Common myeloid progenitor, CD34-positive (primary cell): ENCODE data around the gene SLC12A1.

Source experiments
- CTCF ChIA-PET: fragments of 350-600 bp; sonication (Branson Sonifier 250); formaldehyde crosslinking; loops from one replicate; lab custom pipeline; 2021; ENCODE audit warnings: antibody characterized with exemption; lab: Charles Lee
- POLR2A ChIA-PET: fragments of 350-600 bp; sonication (Branson Sonifier 250); formaldehyde crosslinking; loops from one replicate; lab custom pipeline; 2021; ENCODE audit warnings: antibody characterized with exemption; lab: Charles Lee
- DNase-seq, 3 donors: peaks; one replicate each; pipeline versions ENCODE4 v3.0.0 to v3.0.0-alpha.2; 2013
- H3K27ac ChIP-seq, 2 experiments: 1 replicate in 1 of 2; 2 replicates in 1 of 2; pipeline ENCODE4 v1.7.0; 2013; ENCODE audit warnings: inconsistent platforms in 2 of 2, low read length in 2 of 2, mild to moderate bottlenecking in 2 of 2, low read depth in 1 of 2, moderate library complexity in 1 of 2; ENCODE audit not compliant: severe bottlenecking in 2 of 2, insufficient read depth in 1 of 2, poor library complexity in 1 of 2
- H3K27me3 ChIP-seq, 5 experiments: replicated peaks in 2 of 5; 1 replicate in 3 of 5; 2 replicates in 2 of 5; pipeline versions ENCODE4 v1.6.1 to v1.7.0; 2013; ENCODE audit warnings: low read length in 4 of 5, mild to moderate bottlenecking in 2 of 5, moderate library complexity in 2 of 5, inconsistent platforms in 1 of 5; ENCODE audit not compliant: insufficient read depth in 5 of 5, control insufficient read depth in 4 of 5
- H3K36me3 ChIP-seq, 4 experiments: 1 replicate in 2 of 4; 2 replicates in 2 of 4; pipeline versions ENCODE4 v1.6.1 to v1.7.0; 2013; ENCODE audit warnings: low read length in 3 of 4, control low read depth in 1 of 4, mild to moderate bottlenecking in 1 of 4; ENCODE audit not compliant: control insufficient read depth in 4 of 4, insufficient read depth in 4 of 4
- H3K4me1 ChIP-seq, 4 experiments: 1 replicate in 3 of 4; 2 replicates in 1 of 4; pipeline versions ENCODE4 v1.6.1 to v1.7.1; 2013; ENCODE audit warnings: low read length in 3 of 4, mild to moderate bottlenecking in 3 of 4, control low read depth in 1 of 4, inconsistent platforms in 1 of 4, moderate library complexity in 1 of 4; ENCODE audit not compliant: control insufficient read depth in 4 of 4, insufficient read depth in 4 of 4; ENCODE audit errors: control extremely low read depth in 1 of 4
- H3K4me3 ChIP-seq, 7 experiments: 1 replicate in 4 of 7; 2 replicates in 3 of 7; pipeline versions ENCODE4 v1.5.1 to v1.7.0; 2013; ENCODE audit warnings: mild to moderate bottlenecking in 7 of 7, low read length in 6 of 7, moderate library complexity in 6 of 7, inconsistent platforms in 2 of 7, low read depth in 2 of 7, control low read depth in 1 of 7; ENCODE audit not compliant: insufficient read depth in 4 of 7, control insufficient read depth in 1 of 7; ENCODE audit errors: extremely low read depth in 1 of 7
- H3K9me3 ChIP-seq, 5 experiments: 1 replicate in 4 of 5; 2 replicates in 1 of 5; pipeline versions ENCODE4 v1.6.1 to v1.7.1; 2013; ENCODE audit warnings: low read length in 4 of 5, mild to moderate bottlenecking in 2 of 5, inconsistent platforms in 1 of 5, low read depth in 1 of 5, moderate library complexity in 1 of 5; ENCODE audit not compliant: control insufficient read depth in 4 of 5, insufficient read depth in 2 of 5; ENCODE audit errors: control extremely low read depth in 1 of 5
- WGBS: methylation state at CpG from one replicate; pipeline ENCODE4 v1.1.5; 2013; ENCODE audit not compliant: insufficient coverage; 5-methylcytosine and 5-hydroxymethylcytosine counted together

The SLC12A1 gene

GRCh38 chr15:48313216-48313615 lies 107.1 kb downstream of the SLC12A1 start:
- POLR2A ChIA-PET = no interaction called here
- Histone ChIP-seq H3K9me3 (no peaks in the 10 kb centered on the region), H3K27ac (no peak overlapping the region), H3K4me3 (no peak overlapping the region), H3K27me3 (peaks cover 0 to 1% (median 0%) of the 10 kb centered on the region in 5 experiments), H3K4me1 (no peaks in the 10 kb centered on the region), H3K36me3 (no peaks in the 10 kb centered on the region)
- 100% methylated on average over 2 of the region's 2 CpGs for WGBS
- DNase-seq = no peak
- CTCF ChIA-PET = no interaction called here

GRCh38 chr15:48315041-48315440 lies 108.9 kb downstream of the SLC12A1 start:
- ChIA-PET POLR2A (no interaction called here), CTCF (no interaction called here)
- DNase-seq = no peak
- 93% methylated on average over 9 of the region's 10 CpGs for WGBS
- H3K9me3 ChIP-seq = no peaks in the 10 kb centered on the region
- no peak overlapping the region for H3K4me3 ChIP-seq
- no peaks in the 10 kb centered on the region for H3K4me1 ChIP-seq
- H3K27ac ChIP-seq = no peak overlapping the region
- no peaks in the 10 kb centered on the region for H3K36me3 ChIP-seq
- H3K27me3 ChIP-seq = peaks cover 0 to 2% (median 0%) of the 10 kb centered on the region in 5 experiments

- H3K36me3 ChIP-seq = no peaks in the 10 kb centered on the region
- no peaks in the 10 kb centered on the region for H3K4me1 ChIP-seq
- peaks cover 0 to 2% (median 0%) of the 10 kb centered on the region in 5 experiments for H3K27me3 ChIP-seq
- POLR2A ChIA-PET = no interaction called here
- no peak for DNase-seq
- CTCF ChIA-PET = no interaction called here
- no peaks in the 10 kb centered on the region for H3K9me3 ChIP-seq
- no peak overlapping the region for H3K4me3 ChIP-seq
- 100% methylated on average over 2 of the region's 2 CpGs for WGBS
- no peak overlapping the region for H3K27ac ChIP-seq
These were observed 111.1 kb downstream of the SLC12A1 start for GRCh38 chr15:48317221-48317620.

- Histone ChIP-seq H3K27me3 (peaks cover 0 to 2% (median 0%) of the 10 kb centered on the region in 5 experiments), H3K4me3 (no peak overlapping the region), H3K36me3 (no peaks in the 10 kb centered on the region), H3K4me1 (no peaks in the 10 kb centered on the region), H3K27ac (no peak overlapping the region), H3K9me3 (no peaks in the 10 kb centered on the region)
- ChIA-PET POLR2A (no interaction called here), CTCF (no interaction called here)
- DNase-seq = no peak
- 100% methylated on average over 1 of the region's 6 CpGs for WGBS
These were observed 112.0 kb downstream of the SLC12A1 start for GRCh38 chr15:48318131-48318530.

GRCh38 chr15:48323294-48323693 lies 117.2 kb downstream of the SLC12A1 start:
- Histone ChIP-seq H3K27ac (no peak overlapping the region), H3K9me3 (no peaks in the 10 kb centered on the region), H3K4me3 (no peak overlapping the region), H3K4me1 (no peaks in the 10 kb centered on the region), H3K36me3 (no peaks in the 10 kb centered on the region), H3K27me3 (peaks cover 0 to 2% (median 0%) of the 10 kb centered on the region in 5 experiments)
- WGBS = 94% methylated on average over 6 of the region's 7 CpGs
- ChIA-PET CTCF (no interaction called here), POLR2A (no interaction called here)
- DNase-seq = no peak

- Histone ChIP-seq H3K36me3 (no peaks in the 10 kb centered on the region), H3K9me3 (no peaks in the 10 kb centered on the region), H3K4me3 (no peak overlapping the region), H3K27me3 (no peaks in the 10 kb centered on the region), H3K4me1 (peaks cover under 1 to 4% (median 2%) of the 10 kb centered on the region in 4 experiments), H3K27ac (no peak overlapping the region)
- WGBS = 77% methylated on average over 5 of the region's 5 CpGs
- POLR2A ChIA-PET = no interaction called here
- DNase-seq = no peak
- CTCF ChIA-PET = interaction anchor here (1.0 kb wide), 1 partner anchor 28 kb away, joined by 3 read pairs; no protein-coding TSS in a partner anchor
These were observed 118.8 kb downstream of the SLC12A1 start for GRCh38 chr15:48324949-48325348.

- no CpG with 5 or more reads among the region's 5 CpGs for WGBS
- H3K27me3 ChIP-seq = no peaks in the 10 kb centered on the region
- CTCF ChIA-PET = interaction anchor here (1.0 kb wide), 1 partner anchor 28 kb away, joined by 3 read pairs; no protein-coding TSS in a partner anchor
- DNase-seq = no peak
- POLR2A ChIA-PET = interaction anchor here (0.7 kb wide), 1 partner anchor 45 kb away, joined by 3 read pairs; no protein-coding TSS in a partner anchor
- H3K27ac ChIP-seq = no peak overlapping the region
- H3K36me3 ChIP-seq = no peaks in the 10 kb centered on the region
- H3K9me3 ChIP-seq = no peaks in the 10 kb centered on the region
- H3K4me1 ChIP-seq = peaks cover 5 to 8% (median 7%) of the 10 kb centered on the region in 4 experiments
- H3K4me3 ChIP-seq = no peak overlapping the region
These were observed 119.3 kb downstream of the SLC12A1 start for GRCh38 chr15:48325400-48325799.
